Thymus (tissue), 11 donors: ENCODE data around the gene JRKL. TPM values are rescaled to one million over a fixed set of nuclear protein-coding genes. Genes with fewer than 3 reads are reported as not detected.
"Not testable (repeated sequence)": the region's sequence is repeated elsewhere in the genome, so short reads cannot be mapped to it uniquely, and the experiment has no call there.

Experiments
- DNase-seq, 9 donors: peaks; one replicate each; pipeline ENCODE4 v3.0.0-alpha.2; 2013; ENCODE audit warnings: low spot score in 9 of 9, low read depth in 6 of 9, missing footprints in 1 of 9
- H3K27ac ChIP-seq, 2 donors: one replicate each; pipeline ENCODE4 v1.5.1; 2013; ENCODE audit warnings: control low read depth in 1 of 2, low read depth in 1 of 2, low read length in 1 of 2, mild to moderate bottlenecking in 1 of 2, moderate library complexity in 1 of 2
- H3K27me3 ChIP-seq, 2 donors: one replicate each; pipeline ENCODE4 v1.5.1; 2013; ENCODE audit warnings: low read length in 1 of 2; ENCODE audit not compliant: control insufficient read depth in 2 of 2, insufficient read depth in 1 of 2
- H3K36me3 ChIP-seq, 2 donors: one replicate each; pipeline ENCODE4 v1.5.1; 2013; ENCODE audit warnings: low read length in 1 of 2, mild to moderate bottlenecking in 1 of 2, moderate library complexity in 1 of 2; ENCODE audit not compliant: control insufficient read depth in 2 of 2, insufficient read depth in 2 of 2
- H3K4me1 ChIP-seq, 2 donors: one replicate each; pipeline ENCODE4 v1.5.1; 2013; ENCODE audit warnings: low read length in 2 of 2; ENCODE audit not compliant: control insufficient read depth in 2 of 2, insufficient read depth in 2 of 2
- H3K4me3 ChIP-seq, 2 donors: one replicate each; pipeline ENCODE4 v1.5.1; 2013; ENCODE audit warnings: low read length in 2 of 2, control low read depth in 1 of 2, mild to moderate bottlenecking in 1 of 2
- H3K9me3 ChIP-seq, 2 donors: one replicate each; pipeline ENCODE4 v1.5.1; 2013; ENCODE audit warnings: low read length in 1 of 2, mild to moderate bottlenecking in 1 of 2; ENCODE audit not compliant: control insufficient read depth in 2 of 2, insufficient read depth in 1 of 2
- WGBS: extraction: QIAGEN DNeasy Blood & Tissue Kit; methylation state at CpG from one replicate; pipeline ENCODE4 v1.1.7; 2013; 5-methylcytosine and 5-hydroxymethylcytosine counted together
- polyA plus RNA-seq: library from polyadenylated mRNA; stranded (reverse); fragments of 200-250 nt; gene quantifications from one replicate; pipeline ENCODE4 v1.2.3, GENCODE V29; 2013
- total RNA-seq: library from RNA; stranded (reverse); fragments of 120-200 nt; gene quantifications from one replicate; pipeline ENCODE4 v1.2.4, GENCODE V29; 2013
- donor health status: healthy.

JRKL gene
- total and polyA plus RNA-seq, 2 donors: 7.6 to 12.7 TPM

DNA sequence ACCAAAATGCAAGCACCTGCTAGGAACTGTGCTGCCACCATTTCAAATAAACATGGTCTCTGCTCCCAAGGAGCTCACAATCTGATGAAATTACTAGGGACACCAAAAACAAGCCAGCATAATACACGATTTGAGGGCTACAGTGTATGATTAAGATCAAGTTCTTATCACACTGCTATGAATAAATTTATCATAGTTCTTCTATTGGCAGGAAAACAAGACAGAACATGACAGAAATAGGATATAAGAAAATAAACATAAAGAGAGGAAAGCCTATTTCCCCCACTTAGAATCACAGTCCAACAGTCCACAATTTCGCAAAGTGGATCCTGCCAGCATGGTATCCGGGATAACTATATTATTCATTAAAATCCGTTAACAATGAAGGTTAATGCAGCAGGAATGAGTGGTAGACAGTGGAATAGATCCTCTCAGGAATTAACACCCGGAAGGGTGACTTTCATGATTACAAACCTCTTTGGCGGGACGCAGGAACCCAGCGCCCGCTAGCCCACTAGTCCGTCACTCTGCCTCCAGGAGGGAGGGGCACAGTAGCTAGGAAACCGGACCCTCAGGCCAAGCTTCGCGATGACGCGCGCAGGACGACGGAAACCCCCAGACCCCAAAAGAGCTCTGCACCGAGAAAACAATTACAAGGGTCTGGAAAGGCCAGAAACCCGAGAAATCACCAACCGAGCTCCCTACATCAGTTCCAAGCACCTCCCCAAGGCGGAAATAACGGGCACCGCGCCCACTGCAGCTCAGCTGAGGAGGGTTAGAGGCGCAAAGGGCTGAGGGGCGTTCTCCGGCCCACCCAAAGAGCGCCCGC is 708 bp upstream of the JRKL start:
- Histone ChIP-seq H3K9me3 (no peaks in the 10 kb centered on the region), H3K27ac (peak overlapping the region; percentile 82 to 87), H3K4me3 (peak overlapping the region; percentile 74 to 90), H3K4me1 (peaks cover 4 to 5% of the 10 kb centered on the region in 2 donors), H3K27me3 (no peaks in the 10 kb centered on the region), H3K36me3 (peaks cover 0 to 4% of the 10 kb centered on the region in 2 donors)
- DNase-seq: peak in 4 of 9 donors; percentile 6 to 30 (median 24)
- under 1% methylated on average over 30 of the region's 30 CpGs for WGBS

DNA sequence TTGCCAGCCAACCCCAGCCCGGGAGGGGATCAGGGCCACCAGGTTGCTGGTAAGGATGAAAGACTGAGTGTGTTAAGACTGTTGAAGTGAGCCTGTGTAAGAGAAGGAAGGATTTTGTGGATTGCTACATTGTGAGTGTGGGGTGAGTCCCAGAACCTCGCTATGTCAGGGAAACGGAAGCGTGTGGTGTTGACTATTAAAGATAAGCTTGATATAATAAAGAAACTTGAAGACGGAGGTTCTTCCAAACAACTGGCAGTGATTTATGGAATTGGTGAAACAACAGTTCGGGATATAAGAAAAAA is 627 bp downstream of the JRKL start:
- 25% methylated on average over 6 of the region's 6 CpGs for WGBS
- Histone ChIP-seq H3K9me3 (no peaks in the 10 kb centered on the region), H3K4me3 (peak overlapping the region; percentile 74 to 90), H3K27me3 (no peaks in the 10 kb centered on the region), H3K36me3 (peaks cover 0 to 4% of the 10 kb centered on the region in 2 donors), H3K4me1 (peaks cover 4 to 5% of the 10 kb centered on the region in 2 donors), H3K27ac (peak overlapping the region; percentile 86)
- DNase-seq: peak in 1 of 9 donors; percentile 6

GRCh38 chr11:96391698-96392307 is 2.0 kb downstream of the JRKL start:
- Histone ChIP-seq H3K4me1 (peaks cover 4 to 5% of the 10 kb centered on the region in 2 donors), H3K4me3 (no peak overlapping the region), H3K27me3 (no peaks in the 10 kb centered on the region), H3K9me3 (no peaks in the 10 kb centered on the region), H3K36me3 (no peaks in the 10 kb centered on the region), H3K27ac (no peak overlapping the region)
- no peak for DNase-seq
- 96% methylated on average over 3 of the region's 3 CpGs for whole genome bisulfite sequencing

DNA sequence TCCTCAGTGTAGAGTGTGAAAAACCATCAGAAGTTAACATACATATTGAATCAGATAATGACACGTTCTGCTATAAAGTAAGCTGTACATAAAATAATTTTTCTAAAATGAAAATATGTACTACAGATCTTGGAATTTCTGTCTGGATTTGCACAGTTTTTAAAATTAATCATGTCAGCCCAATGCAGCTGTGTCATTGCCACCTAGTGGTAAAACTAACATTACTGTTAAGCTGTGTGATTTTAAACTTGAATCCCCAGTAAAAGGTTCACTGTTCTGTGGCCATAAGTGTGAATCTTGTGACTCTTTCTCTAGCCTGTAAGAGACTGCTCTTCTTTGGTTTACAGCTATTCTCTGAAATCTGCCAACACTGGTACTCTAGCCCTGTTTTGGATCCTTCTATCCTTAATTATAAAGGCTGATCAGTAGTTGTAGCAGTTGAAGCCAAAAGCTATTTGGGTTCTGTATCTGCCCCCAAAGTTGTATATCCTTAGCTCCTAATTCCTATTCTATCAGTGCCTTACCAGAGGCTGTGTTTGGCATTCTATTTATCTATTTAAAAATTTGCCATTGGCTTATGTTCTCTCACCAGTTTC is 4.0 kb downstream of the JRKL start:
- WGBS: 54% methylated on average over 1 of the region's 1 CpG
- peaks cover 4 to 5% of the 10 kb centered on the region in 2 donors for H3K4me1 ChIP-seq
- no peak overlapping the region for H3K4me3 ChIP-seq
- no peak overlapping the region for H3K27ac ChIP-seq
- no peaks in the 10 kb centered on the region for H3K9me3 ChIP-seq
- DNase-seq: peak in 5 of 9 donors; percentile 7 to 52 (median 24)
- H3K27me3 ChIP-seq: no peaks in the 10 kb centered on the region
- no peaks in the 10 kb centered on the region for H3K36me3 ChIP-seq

- Histone ChIP-seq H3K36me3 (no peaks in the 10 kb centered on the region), H3K9me3 (no peaks in the 10 kb centered on the region), H3K4me3 (no peak overlapping the region), H3K27me3 (no peaks in the 10 kb centered on the region), H3K4me1 (peaks cover 3 to 4% of the 10 kb centered on the region in 2 donors), H3K27ac (no peak overlapping the region)
- DNase-seq: no peak
Measured at GRCh38 chr11:96394773-96395172, 5.0 kb downstream of the JRKL start.

GRCh38 chr11:96396637-96397036 is 6.8 kb downstream of the JRKL start:
- WGBS: 79% methylated on average over 4 of the region's 4 CpGs

DNA sequence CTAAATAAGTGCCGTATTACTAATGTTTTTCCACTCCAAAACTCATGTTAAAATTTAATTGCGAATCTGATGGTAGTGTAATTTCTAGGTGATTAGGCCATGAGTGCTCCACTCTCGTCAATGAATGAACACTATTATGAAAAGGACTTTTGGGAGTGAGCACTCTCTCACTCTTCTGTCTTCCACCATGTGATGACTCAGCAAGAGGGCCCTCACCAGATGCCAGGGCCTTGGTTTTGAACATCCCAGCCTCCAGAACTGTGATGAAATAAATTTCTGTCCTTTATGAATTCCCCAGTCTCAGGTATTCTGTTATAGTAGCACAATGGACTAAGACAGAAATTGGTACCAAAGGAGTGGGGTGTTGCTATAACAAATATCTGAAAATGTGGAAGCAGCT is 8.1 kb downstream of the JRKL start:
- Histone ChIP-seq H3K27ac (no peak overlapping the region), H3K4me3 (no peak overlapping the region), H3K36me3 (no peaks in the 10 kb centered on the region), H3K4me1 (no peaks in the 10 kb centered on the region), H3K9me3 (no peaks in the 10 kb centered on the region), H3K27me3 (no peaks in the 10 kb centered on the region)
- 99% methylated on average over 3 of the region's 3 CpGs for WGBS
- DNase-seq: no peak

More at GRCh38 chr11:96396637-96397036, 6.8 kb downstream of the JRKL start:
- Histone ChIP-seq H3K4me1 (no peaks in the 10 kb centered on the region), H3K9me3 (no peaks in the 10 kb centered on the region), H3K4me3 (no peak overlapping the region), H3K27me3 (no peaks in the 10 kb centered on the region), H3K36me3 (no peaks in the 10 kb centered on the region), H3K27ac (no peak overlapping the region)
- DNase-seq: peak in 1 of 9 donors; percentile 12

DNA sequence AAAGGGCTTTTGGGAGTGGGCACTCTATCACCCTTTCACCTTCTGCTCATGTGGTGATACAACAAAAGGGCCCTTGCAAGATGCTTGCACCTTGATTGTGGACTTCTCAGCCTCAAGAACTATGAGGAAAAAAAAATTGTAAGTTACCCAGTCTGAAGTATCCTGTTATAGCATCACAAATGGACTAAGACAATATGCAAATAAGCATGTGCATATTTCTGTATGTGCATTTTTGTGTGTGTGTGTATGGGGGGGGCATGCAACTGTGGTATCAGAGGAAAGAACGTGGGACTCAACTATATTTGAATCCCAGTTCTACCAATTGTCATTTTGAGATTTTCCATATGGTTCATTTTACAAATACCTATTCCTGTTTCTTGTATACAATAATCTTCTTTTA is 10.9 kb downstream of the JRKL start:
- Histone ChIP-seq H3K4me3 (no peak overlapping the region), H3K36me3 (no peaks in the 10 kb centered on the region)
- WGBS: 90% methylated on average over 1 of the region's 1 CpG

DNA sequence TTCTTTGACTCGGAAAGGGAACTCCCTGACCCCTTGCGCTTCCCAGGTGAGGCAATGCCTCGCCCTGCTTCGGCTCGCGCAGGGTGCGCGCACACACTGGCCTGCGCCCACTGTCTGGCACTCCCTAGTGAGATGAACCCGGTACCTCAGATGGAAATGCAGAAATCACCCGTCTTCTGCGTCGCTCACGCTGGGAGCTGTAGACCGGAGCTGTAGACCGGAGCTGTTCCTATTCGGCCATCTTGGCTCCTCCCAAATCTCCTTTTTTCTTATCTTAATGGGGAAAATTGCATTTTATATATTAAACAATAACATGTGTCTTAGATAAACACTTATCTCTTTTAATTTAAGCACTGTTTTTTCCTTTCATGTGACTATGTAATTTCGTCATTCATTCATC is 21.6 kb downstream of the JRKL start:
- 91% methylated on average over 18 of the region's 18 CpGs for WGBS
- H3K9me3 ChIP-seq, DNase-seq, H3K4me1 ChIP-seq, H3K36me3 ChIP-seq, H3K27me3 ChIP-seq, H3K4me3 ChIP-seq, H3K27ac ChIP-seq: not testable (repeated sequence)

More for the DNA sequence above, 10.9 kb downstream of the JRKL start:
- DNase-seq: no peak
- Histone ChIP-seq H3K4me1 (no peaks in the 10 kb centered on the region), H3K27ac (no peak overlapping the region), H3K27me3 (no peaks in the 10 kb centered on the region), H3K9me3 (no peaks in the 10 kb centered on the region)
